HepG2 (cell line): Measurements from ENCODE around the gene CPED1.

Experiments
- PCBP1 ChIP-seq: fragments of 200-400 bp; formaldehyde crosslinking; IDR thresholded peaks from 2 replicates; pipeline ENCODE4 v1.6.1; 2017; ENCODE audit warnings: mild to moderate bottlenecking, low read depth, low read length, borderline replicate concordance
- TF ChIP-seq, protein P1 (sequence below): fragments of 450-650 bp; IDR thresholded peaks from 2 replicates; pipeline ENCODE4 v1.6.1; 2017; ENCODE audit warnings: mild to moderate bottlenecking

DNA sequence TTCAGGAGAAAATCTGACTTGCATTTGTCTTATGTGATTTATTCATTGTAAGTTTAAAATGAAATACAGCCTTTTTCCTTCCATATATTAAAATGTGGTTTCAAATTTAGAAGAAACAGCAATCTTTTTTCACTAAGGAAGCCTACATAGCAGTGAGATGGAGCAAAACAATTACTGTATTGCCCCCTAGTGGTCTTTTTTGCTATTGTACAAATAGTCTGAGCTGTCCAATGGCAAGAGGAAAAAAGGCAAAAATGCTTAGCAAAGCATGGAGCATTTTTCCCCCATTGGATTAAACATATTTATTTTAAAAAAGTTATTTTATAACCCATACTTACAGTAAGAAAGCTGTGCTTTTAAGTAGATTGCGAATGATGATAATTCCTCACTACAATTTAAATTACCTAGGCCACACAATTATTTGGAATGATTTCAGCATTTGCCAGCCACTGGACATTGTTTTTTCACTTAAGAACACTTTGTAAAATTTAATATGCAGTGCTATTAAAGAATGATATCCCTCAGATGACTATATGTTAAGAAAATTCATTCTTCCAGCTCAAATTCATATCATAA is 119.5 kb downstream of the CPED1 start:
- TF ChIP-seq PCBP1, result no peak
- TF ChIP-seq, protein P1, sequence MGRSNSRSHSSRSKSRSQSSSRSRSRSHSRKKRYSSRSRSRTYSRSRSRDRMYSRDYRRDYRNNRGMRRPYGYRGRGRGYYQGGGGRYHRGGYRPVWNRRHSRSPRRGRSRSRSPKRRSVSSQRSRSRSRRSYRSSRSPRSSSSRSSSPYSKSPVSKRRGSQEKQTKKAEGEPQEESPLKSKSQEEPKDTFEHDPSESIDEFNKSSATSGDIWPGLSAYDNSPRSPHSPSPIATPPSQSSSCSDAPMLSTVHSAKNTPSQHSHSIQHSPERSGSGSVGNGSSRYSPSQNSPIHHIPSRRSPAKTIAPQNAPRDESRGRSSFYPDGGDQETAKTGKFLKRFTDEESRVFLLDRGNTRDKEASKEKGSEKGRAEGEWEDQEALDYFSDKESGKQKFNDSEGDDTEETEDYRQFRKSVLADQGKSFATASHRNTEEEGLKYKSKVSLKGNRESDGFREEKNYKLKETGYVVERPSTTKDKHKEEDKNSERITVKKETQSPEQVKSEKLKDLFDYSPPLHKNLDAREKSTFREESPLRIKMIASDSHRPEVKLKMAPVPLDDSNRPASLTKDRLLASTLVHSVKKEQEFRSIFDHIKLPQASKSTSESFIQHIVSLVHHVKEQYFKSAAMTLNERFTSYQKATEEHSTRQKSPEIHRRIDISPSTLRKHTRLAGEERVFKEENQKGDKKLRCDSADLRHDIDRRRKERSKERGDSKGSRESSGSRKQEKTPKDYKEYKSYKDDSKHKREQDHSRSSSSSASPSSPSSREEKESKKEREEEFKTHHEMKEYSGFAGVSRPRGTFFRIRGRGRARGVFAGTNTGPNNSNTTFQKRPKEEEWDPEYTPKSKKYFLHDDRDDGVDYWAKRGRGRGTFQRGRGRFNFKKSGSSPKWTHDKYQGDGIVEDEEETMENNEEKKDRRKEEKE, result no peak
